Hepatocyte (in vitro differentiated cells): ENCODE data around the gene CHST8. TPM values are rescaled to one million over a fixed set of nuclear protein-coding genes. Genes with fewer than 3 reads are reported as not detected.
A peak's percentile ranks its signal among the peaks of the same experiment; 100 is the strongest.

Source experiments
- DNase-seq: peaks from one replicate; pipeline ENCODE4 v3.0.0-alpha.2; 2016; ENCODE audit warnings: low spot score
- H2AFZ ChIP-seq: fragments of 200-600 bp; sonication (generic); 2 replicates; pipeline ENCODE4 v1.6.0; 2016; ENCODE audit warnings: antibody characterized with exemption, mild to moderate bottlenecking
- H3K27ac ChIP-seq: fragments of 200-600 bp; sonication (generic); 2 replicates; pipeline ENCODE4 v1.5.1; 2016; ENCODE audit warnings: mild to moderate bottlenecking
- H3K27me3 ChIP-seq: fragments of 200-600 bp; sonication (generic); 2 replicates; pipeline ENCODE4 v1.6.1; 2016
- H3K36me3 ChIP-seq: fragments of 200-600 bp; sonication (generic); replicated peaks from 2 replicates; pipeline ENCODE4 v1.5.1; 2016; ENCODE audit warnings: low read depth; ENCODE audit not compliant: insufficient read depth
- H3K4me1 ChIP-seq: fragments of 200-600 bp; sonication (generic); 2 replicates; pipeline ENCODE4 v1.5.1; 2016; ENCODE audit warnings: mild to moderate bottlenecking, moderate library complexity; ENCODE audit not compliant: insufficient read depth
- H3K4me2 ChIP-seq: fragments of 200-600 bp; sonication (generic); 2 replicates; pipeline ENCODE4 v1.6.0; 2016
- H3K4me3 ChIP-seq: fragments of 200-600 bp; sonication (generic); 2 replicates; pipeline ENCODE4 v1.5.1; 2016; ENCODE audit warnings: mild to moderate bottlenecking
- H3K79me2 ChIP-seq: fragments of 200-600 bp; sonication (generic); 2 replicates; pipeline ENCODE4 v1.6.0; 2017; ENCODE audit warnings: mild to moderate bottlenecking
- H3K9me2 ChIP-seq: fragments of 200-600 bp; sonication (generic); replicated peaks from 2 replicates; pipeline ENCODE4 v1.6.0; 2017; ENCODE audit warnings: mild to moderate bottlenecking; ENCODE audit not compliant: insufficient read depth
- H3K9me3 ChIP-seq: fragments of 200-600 bp; sonication (generic); 2 replicates; pipeline ENCODE4 v1.5.1; 2016; ENCODE audit warnings: low read depth, mild to moderate bottlenecking
- H4K20me1 ChIP-seq: fragments of 200-600 bp; sonication (generic); 2 replicates; pipeline ENCODE4 v1.6.0; 2016; ENCODE audit warnings: mild to moderate bottlenecking; ENCODE audit not compliant: insufficient read depth, poor library complexity, severe bottlenecking
- CTCF ChIP-seq: fragments of 200-600 bp; sonication (generic); IDR thresholded peaks from 2 replicates; pipeline ENCODE4 v1.5.1; 2016; ENCODE audit warnings: antibody characterized with exemption, mild to moderate bottlenecking; ENCODE audit not compliant: poor library complexity
- EZH2 ChIP-seq: fragments of 200-600 bp; sonication (generic); IDR thresholded peaks from 2 replicates; pipeline ENCODE4 v1.6.1; 2016; ENCODE audit warnings: antibody characterized with exemption, mild to moderate bottlenecking, borderline replicate concordance
- EZH2phosphoT487 ChIP-seq: fragments of 200-600 bp; sonication (generic); IDR thresholded peaks from one replicate; pipeline ENCODE4 v1.6.1; 2018; ENCODE audit warnings: antibody characterized with exemption, mild to moderate bottlenecking, low read depth, moderate library complexity; ENCODE audit not compliant: unreplicated experiment, severe bottlenecking
- WGBS: methylation state at CpG from one replicate; pipeline ENCODE4 v1.1.6; 2016; ENCODE audit warnings: low lambda C conversion rate; ENCODE audit errors: missing lambda C conversion rate; 5-methylcytosine and 5-hydroxymethylcytosine counted together
- polyA plus RNA-seq: library from polyadenylated mRNA; unstranded; fragments of >200 nt; fragmentation: Nextera tagmentation; extraction: Ambion mirVana; gene quantifications from 2 replicates; pipeline ENCODE4 v1.2.1, GENCODE V29; 2016
- total RNA-seq: library from RNA; depleted of rRNA; stranded (reverse); fragments of >200 nt; gene quantifications from 2 replicates; pipeline ENCODE4 v1.2.3, GENCODE V29; 2014

CHST8 gene
- total and polyA plus RNA-seq, 2 experiments from 2014 or later, result 0.07 to 0.89 TPM

GRCh38 chr19:33674626-33675367, 53.0 kb downstream of the CHST8 start:
- Histone ChIP-seq H3K36me3 (no peaks in the 10 kb centered on the region), H3K9me2 (no peaks in the 10 kb centered on the region), H3K4me3 (no peak overlapping the region), H3K27ac (no peak overlapping the region), H4K20me1 (no peaks in the 10 kb centered on the region), H3K9me3 (no peaks in the 10 kb centered on the region), H2AFZ (no peak overlapping the region), H3K79me2 (no peaks in the 10 kb centered on the region), H3K4me1 (no peaks in the 10 kb centered on the region), H3K4me2 (no peak overlapping the region), H3K27me3 (peaks cover 6% of the 10 kb centered on the region)
- DNase-seq, result peak; percentile 1
- WGBS, result 72% methylated on average over 10 of the region's 10 CpGs
- no peak for TF ChIP-seq CTCF
- TF ChIP-seq EZH2, result no peak
- no peak for TF ChIP-seq EZH2phosphoT487

DNA sequence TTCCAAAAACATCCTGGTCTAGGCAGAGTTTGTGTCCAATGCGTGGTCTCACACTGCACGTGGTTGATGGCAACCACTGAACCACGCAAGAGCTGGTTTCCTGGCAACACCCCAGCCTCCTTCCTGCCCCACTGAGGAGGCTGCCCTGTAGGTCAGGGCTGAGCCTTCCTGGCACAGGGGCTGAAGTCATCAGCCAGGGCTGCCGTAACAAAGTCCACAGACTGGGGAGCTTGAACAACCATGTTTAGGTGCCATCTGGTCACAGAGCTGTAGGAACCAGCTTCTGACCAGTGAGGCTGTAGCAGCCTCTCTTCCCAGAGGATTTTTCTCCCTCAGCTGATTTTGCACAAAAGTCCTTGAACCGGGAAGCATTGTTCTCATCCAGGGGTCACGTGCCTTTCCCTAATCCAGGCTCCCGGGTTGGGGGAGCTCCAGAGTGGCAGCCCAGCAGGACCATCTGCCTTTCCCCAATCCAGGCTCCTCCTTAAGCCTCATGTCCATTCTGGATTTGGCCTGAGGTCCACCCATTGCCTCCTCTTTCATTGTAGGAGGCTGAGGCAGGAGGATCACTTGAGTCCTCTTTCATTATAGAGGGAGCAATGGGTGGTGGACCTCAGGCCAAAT, 53.9 kb downstream of the CHST8 start:
- Histone ChIP-seq H3K9me2 (no peaks in the 10 kb centered on the region), H3K4me3 (no peak overlapping the region), H3K36me3 (no peaks in the 10 kb centered on the region), H3K79me2 (no peaks in the 10 kb centered on the region), H3K4me1 (no peaks in the 10 kb centered on the region), H2AFZ (no peak overlapping the region), H3K4me2 (no peak overlapping the region), H4K20me1 (no peaks in the 10 kb centered on the region), H3K9me3 (no peaks in the 10 kb centered on the region), H3K27me3 (peaks cover 5% of the 10 kb centered on the region), H3K27ac (no peak overlapping the region)
- 70% methylated on average over 7 of the region's 7 CpGs for WGBS
- no peak for TF ChIP-seq CTCF
- no peak for TF ChIP-seq EZH2
- TF ChIP-seq EZH2phosphoT487, result no peak
- peak; percentile 1 for DNase-seq

DNA sequence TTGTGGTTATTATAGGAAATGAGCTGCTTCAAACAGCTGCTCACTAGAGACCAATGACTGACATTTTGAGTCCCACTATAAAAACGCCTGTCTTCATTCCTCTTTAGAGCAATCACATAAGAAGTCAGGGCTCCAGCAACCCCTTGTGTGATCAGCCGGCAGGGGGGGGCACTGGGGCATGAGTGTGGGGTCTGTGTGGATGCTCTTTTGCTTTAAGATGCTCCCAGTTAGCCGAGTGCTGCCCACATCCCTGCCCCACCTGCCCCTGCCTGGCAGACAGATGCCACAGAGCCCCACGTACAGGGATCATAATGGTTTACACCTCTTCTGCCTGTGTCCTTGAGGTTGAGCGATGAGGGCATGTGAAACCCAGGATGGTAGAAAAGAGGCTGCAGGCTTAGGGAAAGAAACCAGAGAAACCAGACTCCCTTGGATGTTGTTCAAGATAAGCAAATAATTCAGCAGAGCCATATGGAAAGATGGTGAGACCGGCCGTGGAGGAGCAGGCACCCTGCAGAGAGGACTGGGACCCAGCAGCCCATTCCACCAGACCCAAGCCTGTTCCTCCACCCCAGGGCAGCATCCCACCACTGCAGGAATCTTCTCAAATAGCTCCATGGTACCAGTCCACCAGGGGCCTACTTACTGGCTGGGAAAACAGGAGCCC, 55.4 kb downstream of the CHST8 start:
- 73% methylated on average over 7 of the region's 7 CpGs for WGBS
- no peak overlapping the region for H3K4me3 ChIP-seq
- H2AFZ ChIP-seq, result no peak overlapping the region
- no peaks in the 10 kb centered on the region for H3K9me3 ChIP-seq
- DNase-seq, result no peak
- no peaks in the 10 kb centered on the region for H4K20me1 ChIP-seq
- H3K9me2 ChIP-seq, result no peaks in the 10 kb centered on the region
- no peaks in the 10 kb centered on the region for H3K79me2 ChIP-seq
- no peak for TF ChIP-seq EZH2
- TF ChIP-seq CTCF, result no peak
- H3K4me2 ChIP-seq, result no peak overlapping the region
- H3K27me3 ChIP-seq, result no peaks in the 10 kb centered on the region
- no peaks in the 10 kb centered on the region for H3K4me1 ChIP-seq
- H3K36me3 ChIP-seq, result no peaks in the 10 kb centered on the region
- no peak overlapping the region for H3K27ac ChIP-seq
